Pons (tissue), 1 donor: ENCODE data around the gene OMP.

Experiments used
- DNase-seq: peaks from one replicate; pipeline ENCODE4 v3.0.0-alpha.2; 2016; ENCODE audit warnings: low spot score

The OMP gene

DNA sequence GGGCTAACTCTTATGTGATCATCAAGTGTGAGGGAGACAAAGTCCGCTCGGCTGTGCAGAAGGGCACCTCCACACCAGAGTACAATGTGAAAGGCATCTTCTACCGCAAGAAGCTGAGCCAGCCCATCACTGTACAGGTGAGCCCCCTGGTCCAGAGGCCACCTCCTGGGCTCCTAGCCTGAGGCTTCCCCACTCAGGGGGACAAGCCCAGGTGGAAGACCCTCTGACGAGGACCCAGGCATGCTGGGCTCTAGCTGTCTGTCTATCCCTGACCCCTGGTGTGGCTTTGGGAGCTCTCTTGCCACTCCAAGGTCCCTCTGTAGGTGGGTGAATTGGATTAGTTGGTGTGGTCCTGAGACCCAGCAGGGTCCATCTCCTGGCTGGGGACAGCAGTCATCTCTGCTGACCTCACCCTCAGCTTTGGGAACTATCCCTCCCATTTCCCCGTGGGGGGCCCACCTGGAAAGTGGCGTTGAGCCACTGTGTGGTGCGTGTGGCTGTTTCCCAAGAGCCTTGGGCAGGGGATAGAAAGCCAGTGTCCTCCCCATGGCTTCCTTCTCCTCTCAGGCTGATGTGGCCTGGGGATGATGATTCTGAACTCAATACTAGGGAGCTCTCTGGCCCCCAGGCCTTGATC is 20.1 kb downstream of the OMP start:
- no peak for DNase-seq

DNA sequence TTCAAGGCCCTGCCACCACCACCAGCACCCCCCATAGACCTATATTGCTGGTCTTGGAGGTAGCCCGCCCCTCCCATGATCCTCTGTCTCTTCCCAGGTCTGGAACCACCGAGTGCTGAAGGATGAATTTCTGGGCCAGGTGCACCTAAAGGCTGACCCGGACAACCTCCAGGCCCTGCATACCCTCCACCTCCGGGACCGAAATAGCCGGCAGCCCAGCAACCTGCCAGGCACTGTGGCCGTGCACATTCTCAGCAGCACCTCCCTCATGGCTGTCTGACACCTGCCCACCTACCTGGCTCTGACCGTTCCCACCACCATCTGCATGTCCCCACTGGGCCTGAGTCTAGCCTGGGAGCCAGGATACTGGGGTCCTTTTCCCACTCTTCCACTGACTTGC is 21.0 kb downstream of the OMP start:
- DNase-seq: no peak

DNA sequence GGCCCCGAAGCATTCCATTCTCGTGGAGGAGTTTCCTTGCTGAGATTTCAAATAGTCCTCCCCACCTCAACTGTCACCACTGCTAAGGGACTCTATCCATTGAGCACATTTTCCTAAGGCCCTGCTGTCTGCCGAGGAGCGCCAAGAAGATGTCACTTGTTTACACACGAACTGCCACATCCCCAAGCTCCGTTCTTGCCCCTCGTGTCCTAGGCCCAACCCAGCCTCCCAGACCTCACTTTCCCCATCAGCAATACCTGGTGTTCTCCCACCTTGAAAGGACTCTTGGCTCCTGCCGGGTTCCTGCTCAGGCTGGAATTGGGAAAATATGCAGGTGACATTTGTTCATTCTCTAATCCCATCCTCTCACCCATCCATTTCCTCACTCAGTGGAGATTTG is 21.4 kb downstream of the OMP start:
- DNase-seq: no peak

DNA sequence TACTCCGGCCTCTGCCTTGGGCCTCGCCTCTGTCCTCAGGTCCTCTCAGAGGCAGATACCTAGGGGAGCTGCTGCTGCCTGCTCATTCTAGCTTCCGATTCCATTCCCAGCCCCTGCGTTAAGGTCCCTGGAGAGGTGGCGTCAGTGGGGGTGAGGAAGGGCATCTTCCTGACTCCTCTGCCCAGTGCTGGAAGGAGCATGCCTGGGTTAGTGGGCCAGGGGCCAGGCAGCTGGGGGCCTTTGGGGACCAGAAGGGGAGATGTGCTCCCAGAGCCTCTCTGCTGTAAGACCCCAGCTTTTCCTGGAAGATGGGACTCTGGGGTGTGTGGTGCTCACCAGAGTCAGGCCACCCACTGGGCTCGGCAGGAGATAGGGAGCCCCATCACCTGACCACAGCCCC is 21.8 kb downstream of the OMP start:
- DNase-seq: no peak

DNA sequence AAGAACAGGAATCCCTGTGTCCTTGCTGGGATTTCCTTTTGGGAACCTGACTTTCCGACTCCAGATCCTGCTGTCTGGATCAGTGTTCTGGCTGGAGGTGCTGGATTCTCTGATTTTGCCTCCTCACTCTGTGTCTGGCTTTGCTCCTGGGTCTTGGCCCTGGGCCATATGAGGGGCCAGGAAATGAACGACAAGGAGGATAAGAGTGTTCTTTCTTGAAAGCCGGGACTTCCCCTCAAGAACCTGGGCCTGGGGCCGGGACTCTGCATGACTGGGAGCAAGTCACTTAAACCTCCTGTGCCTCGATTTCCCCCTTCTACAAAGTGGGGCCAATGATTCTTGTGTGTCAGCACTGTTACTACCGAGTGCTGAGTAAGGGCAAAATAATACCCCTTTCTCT is 22.6 kb downstream of the OMP start:
- DNase-seq: no peak

DNA sequence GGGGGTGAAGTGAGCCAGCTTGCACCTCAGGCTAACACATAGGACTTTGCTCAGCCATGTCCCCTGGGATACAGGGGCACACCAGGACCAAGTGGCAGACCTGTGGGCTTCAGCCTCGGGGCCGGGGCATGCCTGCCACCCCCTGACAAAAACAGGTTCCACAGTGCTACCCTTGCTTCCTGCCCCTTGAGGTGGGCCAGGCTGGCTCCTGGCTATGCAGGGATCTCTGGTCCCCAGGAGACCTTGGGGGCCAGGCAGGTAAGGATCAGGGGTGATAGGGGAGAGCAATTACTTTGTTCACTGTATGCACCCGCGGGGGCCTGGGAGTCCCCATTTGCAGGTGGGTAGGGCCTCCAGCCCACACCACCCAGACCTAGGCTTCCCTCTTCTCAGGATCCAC is 23.1 kb downstream of the OMP start:
- no peak for DNase-seq

DNA sequence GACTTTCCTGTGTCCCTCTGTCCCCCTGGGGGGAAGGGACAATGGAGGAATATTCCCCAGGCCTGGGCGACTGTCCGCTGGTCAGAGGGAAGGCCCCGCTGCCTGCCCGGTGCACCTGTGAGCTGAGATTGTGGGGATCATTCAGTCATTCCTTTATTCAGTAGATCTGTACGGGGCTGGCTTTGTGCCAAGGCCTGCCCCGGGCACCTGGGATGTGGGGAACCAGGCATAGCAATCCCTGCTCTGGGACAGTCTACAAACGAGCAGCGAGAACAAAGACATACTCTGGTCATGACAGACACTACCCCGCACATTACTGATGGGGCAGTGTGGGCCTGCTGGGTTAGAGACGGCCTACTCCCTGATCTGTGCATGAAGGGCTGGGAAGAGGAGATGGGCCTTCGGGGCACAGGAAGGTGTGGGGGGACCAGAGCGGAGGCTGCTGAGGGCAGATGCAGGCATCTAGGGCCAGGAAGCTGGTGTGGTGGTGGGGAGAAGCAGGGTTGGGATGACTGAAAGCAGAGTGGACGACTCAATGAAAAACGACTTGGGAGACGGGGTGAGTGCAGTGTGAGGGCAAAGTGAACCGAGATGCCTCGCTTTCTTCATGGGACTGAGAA is 23.6 kb downstream of the OMP start:
- DNase-seq: no peak

DNA sequence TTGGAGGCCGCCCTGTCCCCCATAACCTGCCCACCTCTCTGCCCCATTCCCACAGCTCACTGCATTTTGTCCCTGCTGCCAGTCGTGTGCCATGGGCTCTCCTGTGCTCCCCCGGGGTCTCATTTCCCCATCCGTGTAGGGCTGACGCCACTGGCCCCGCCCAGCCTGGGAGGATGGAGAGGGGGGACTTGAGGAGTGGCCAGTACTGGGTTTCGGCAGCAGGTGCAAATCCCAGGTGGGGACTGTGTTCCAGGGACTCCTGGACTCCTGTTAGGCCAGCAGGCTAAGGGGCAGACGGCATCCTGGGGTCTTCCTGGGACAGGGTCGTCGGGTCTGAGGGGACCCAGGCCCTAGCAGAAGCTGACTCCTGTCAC is 24.2 kb downstream of the OMP start:
- no peak for DNase-seq

DNA sequence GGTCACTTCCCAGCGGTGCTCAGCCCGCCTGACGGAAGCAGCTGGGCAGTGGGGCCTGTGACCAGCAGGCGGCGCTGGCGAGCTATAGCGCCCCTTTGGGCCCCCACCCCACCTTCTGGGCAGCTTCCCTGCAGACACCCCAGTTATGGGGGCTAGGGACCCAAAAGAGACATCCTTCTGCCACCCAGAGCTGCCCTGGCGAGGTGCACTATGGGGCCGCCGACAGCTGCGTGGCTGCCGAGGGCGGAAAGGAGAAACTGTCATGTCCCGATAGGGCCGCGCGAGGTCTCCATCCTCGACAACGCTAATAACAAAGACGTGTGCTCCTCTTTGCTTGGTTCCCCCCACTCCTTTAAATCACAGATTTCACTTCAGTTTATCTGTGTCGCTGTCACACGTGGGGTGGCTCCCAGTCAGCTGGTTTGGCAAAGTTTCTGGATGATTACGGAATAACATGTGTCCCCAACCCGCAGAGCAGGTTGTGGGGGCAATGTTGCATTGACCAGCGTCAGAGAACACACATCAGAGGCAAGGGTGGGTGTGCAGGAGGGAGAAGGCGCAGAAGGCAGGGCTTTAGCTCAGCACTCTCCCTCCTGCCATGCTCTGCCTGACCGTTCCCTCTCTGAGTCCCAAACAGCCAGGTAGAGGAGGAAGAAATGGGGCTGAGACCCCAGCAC is 24.7 kb downstream of the OMP start:
- DNase-seq: peak; percentile 33

DNA sequence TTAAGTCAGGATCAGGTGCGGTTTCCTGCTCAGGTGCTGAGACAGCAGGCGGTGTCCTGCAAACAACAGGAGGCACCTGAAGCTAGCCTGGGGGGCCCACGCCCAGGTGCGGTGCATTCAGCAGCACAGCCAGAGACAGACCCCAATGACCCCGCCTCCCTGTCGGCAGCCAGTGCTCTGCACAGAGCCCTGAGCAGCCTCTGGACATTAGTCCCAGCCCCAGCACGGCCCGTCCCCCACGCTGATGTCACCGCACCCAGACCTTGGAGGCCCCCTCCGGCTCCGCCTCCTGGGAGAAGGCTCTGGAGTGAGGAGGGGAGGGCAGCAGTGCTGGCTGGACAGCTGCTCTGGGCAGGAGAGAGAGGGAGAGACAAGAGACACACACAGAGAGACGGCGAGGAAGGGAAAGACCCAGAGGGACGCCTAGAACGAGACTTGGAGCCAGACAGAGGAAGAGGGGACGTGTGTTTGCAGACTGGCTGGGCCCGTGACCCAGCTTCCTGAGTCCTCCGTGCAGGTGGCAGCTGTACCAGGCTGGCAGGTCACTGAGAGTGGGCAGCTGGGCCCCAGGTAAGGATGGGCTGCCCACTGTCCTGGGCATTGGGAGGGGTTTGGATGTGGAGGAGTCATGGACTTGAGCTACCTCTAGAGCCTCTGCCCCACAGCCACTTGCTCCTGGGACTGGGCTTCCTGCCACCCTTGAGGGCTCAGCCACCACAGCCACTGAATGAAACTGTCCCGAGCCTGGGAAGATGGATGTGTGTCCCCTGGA is 25.5 kb downstream of the OMP start, which contains the start of gene MYO7A:
TSS of gene MYO7A (plus strand) at position 327 of the 772 bp plus-strand sequence. CDS start 2,389 bp downstream, outside the sequence.
- DNase-seq: peak; percentile 56

DNA sequence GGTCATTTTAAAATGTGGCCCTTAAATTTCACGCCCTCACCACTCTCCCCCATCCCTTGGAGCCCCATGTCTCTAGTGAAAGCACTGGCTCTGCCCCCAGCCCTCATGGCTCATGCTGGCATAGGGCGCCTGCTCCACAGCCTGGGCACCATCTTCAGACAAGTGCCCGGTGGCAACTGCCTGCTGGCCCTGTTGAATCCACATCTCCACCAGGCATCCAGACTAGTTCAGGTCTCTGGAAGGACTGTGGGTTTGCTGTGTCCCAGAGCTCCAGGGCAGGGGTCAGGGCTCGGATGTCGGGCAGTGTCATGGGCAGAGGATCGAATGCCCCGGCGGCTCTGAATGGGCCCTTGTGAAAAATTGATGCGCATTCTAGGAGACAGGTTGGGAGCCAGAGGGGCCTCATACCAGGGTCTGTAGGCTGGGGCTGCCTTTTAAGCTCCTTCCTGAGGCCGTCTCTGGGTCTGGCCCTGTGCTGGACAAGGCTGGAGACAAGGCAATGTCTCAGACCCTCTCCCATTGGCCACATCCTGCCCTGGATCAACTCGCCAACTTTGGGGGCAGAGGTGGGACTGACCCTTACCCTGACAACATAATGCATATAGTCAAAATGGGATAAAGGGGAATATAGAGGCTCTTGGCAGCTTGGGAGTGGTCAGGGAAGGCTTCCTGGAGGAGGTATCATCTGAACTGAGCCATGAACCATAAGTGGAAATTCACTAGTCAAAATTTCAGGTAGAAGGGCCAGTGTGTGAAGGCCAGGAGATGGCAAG is 26.6 kb downstream of the OMP start:
- no peak for DNase-seq

DNA sequence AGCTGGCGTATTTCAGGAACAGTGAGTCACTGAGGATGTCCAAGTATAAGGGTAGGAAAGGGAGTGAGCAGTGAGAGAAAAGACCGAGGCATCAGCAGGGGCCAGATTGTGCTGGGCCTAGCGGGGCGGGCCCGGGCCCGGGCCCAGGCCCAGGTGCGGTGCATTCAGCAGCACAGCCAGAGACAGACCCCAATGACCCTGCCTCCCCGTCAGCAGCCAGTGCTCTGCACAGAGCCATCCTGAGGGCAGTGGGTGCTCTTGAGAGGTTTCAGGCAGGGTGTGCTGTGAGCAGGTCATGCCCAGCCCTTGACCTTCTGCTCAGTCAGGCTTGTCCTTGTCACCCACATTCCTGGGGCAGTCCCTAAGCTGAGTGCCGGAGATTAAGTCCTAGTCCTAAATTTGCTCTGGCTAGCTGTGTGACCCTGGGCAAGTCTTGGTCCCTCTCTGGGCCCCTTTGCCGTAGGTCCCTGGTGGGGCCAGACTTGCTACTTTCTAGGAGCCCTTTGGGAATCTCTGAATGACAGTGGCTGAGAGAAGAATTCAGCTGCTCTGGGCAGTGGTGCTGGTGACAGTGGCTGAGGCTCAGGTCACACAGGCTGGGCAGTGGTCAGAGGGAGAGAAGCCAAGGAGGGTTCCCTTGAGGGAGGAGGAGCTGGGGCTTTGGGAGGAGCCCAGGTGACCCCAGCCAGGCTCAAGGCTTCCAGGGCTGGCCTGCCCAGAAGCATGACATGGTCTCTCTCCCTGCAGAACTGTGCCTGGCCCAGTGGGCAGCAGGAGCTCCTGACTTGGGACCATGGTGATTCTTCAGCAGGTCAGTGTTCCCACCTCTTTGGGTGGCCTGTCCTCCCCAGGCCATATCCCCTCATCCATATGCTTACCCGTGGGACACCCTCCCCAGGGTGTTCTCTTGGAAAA is 27.5 kb downstream of the OMP start:
- DNase-seq: no peak

DNA sequence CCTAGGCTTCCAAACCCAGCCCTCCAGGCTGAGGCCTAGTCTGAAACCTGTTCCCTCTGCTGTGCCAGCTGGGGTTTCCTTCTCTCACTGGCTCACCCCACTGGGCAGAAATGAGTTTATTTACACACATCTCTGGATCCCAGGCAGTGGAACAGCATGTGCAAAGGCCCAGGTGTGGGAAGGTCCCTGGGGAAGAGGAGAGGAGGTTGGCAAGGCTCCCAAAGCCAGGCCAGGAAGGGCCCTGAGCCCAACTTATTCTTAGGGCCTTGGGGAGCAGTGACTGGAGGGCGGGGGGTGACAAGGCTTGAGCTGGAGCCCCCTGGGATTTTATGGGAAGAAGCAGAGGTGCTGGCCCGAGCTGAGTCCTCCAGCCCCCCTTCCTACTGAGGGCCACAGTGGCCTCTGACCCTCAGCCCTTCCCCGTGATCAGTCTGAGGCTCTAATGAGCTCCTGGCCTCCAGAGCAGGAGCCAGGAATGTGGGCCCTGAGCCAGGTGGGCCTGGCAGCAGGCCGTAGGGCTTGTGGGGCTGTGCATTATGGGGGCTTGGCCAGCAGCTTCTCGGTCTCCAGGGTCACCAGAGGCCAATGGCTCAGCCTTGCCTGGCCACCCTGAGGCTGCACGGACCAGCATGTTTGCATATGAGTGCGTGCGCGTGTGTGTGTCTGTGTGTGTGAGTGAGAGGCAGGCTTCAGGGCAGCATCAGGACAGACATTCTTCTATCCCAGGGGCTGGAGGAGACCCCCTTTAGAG is 28.3 kb downstream of the OMP start:
- DNase-seq: no peak

DNA sequence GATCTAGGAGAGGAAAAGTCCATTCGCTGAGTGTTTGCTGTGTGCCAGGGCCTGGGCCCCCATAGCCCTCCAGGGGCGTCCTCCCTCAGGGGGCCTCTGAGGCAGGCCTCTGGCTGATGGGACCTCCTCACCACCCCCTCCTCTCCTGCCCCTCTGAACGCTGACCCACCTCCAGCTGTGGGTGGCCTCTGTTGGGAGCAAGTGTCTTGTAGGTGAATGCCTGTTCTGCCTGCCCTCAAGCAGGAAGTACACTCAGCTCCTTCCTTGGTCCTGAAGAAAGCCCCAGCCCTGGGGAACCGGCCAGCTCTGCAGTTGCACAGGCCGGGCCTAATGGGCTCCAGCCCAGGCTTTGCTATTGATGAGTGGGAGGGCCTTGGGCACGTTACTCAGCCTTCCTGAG is 28.9 kb downstream of the OMP start:
- DNase-seq: no peak

DNA sequence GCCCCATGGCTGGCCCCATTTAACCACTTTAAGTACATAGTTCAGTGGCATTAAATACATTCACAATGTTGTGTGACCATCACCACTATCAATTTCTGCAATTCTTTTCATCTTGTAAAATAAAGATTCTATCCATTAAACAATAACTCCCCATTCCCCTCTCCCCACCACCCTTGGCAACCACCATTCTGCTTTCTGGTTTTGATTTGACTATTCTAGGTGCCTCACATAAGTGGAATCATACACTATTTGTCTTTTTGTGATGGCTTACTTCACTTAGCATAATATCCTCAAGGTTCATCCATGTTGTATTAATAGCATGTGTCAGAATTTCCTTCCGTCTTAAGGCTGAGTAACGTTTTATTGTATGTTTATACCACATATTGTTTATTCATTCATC is 32.4 kb downstream of the OMP start:
- no peak for DNase-seq

DNA sequence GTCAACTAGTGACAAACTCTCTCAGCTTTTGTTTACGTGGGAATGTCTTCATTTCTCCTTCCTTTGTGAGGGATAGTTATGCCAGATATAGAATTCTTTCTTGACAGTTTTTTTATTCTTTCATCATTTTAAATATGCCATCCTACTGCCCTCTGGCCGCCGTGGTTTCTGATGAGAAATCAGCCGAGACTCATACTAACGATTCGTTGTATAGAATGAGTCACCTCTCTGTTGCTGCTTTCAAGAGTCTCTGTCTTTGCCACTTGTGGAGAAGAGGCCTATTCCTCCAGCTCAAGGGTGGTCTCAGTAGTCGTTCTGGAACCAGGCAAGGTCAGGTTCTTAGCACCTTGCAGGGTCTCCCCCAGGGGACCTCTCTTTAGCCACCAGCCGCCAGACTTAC is 33.4 kb downstream of the OMP start:
- DNase-seq: no peak

DNA sequence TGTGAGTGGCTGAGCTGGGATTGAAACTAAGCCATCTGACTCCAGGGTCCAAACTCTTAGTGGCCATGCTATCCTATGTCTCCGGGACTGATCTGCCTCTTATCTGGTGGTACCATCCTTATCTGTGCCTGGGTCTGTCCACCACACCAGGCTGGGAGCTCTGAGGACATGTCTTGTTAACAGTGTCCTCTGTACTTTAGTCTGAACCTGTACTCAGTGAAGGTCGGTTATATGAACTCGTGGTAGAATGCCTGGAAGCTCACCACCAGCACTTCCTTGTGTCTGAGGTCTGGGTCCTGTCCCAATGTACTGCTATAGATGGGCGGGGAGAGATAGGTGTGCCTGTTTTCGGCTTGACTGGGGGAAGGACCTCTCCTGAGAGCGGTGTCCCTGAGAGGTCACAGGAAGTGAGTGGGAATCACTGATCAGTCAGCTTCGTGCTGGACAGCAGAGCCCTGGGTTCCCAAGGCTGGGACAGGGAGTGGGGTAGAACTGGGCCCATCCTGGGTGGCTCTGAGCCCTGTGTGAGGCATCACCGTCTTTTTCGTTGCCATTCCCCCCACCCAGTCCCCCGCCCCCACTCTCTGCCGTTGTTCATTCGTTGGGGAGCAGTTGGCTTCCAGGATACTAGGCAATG is 34.3 kb downstream of the OMP start:
- no peak for DNase-seq

DNA sequence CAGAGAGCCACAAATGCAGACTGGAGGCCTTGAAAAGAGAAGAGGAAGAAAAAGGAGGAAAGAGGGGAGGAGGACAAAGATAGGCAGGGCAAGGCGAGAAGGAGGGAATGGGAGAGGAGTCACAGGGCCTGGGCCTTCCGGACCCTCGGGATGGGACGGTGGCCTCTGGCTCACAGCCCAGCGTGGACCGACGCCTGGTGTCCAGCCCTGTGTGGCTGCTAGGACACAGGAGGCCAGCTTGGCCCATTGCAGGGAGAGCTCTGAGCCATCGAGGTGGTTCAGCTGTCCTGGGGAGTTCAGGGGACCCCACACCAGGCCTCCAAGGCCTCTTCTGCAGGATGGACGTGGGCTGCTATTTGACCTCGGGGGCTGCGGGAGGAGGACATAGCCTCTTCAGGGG is 34.8 kb downstream of the OMP start:
- DNase-seq: no peak

DNA sequence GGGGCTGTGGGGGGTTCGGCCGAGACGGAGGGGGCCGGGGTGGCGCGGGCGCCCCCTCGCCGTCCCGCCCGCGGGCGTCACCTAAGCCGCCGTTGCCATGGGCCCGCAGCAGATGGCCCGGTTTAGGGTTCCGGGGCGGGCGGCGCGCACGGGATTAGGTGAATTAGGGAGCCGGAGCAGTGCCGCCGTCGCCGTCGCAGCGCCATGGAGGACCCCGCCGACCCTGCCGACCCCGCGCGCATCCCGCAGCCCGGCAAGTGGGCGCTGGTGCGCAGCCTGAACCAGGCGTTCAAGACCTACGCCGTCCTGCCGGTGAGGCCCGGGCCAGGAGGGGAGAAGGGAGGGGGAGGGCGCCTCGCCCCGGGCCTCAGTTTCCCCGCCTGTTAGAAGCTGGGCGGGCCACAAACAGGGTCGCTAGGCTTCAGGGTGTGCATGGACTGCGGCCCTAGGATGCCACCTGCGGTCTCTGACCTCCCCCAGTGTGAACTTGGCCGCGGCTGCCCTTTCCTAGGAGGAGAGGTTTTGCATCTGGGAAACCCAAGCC is 35.5 kb downstream of the OMP start:
- DNase-seq: no peak
